HG03520 (cell line): ENCODE data around the gene RPP25L.
"Not testable (repeated sequence)": the region's sequence is repeated elsewhere in the genome, so short reads cannot be mapped to it uniquely, and the experiment has no call there.

Experiments used
- ATAC-seq: cut with Tn5 transposase; IDR thresholded peaks from one replicate; pipeline ENCODE4 v1.9.1; 2021; ENCODE audit warnings: mild to moderate bottlenecking, moderate library complexity; ENCODE audit not compliant: unreplicated experiment

The RPP25L gene, protein sequence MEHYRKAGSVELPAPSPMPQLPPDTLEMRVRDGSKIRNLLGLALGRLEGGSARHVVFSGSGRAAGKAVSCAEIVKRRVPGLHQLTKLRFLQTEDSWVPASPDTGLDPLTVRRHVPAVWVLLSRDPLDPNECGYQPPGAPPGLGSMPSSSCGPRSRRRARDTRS

DNA sequence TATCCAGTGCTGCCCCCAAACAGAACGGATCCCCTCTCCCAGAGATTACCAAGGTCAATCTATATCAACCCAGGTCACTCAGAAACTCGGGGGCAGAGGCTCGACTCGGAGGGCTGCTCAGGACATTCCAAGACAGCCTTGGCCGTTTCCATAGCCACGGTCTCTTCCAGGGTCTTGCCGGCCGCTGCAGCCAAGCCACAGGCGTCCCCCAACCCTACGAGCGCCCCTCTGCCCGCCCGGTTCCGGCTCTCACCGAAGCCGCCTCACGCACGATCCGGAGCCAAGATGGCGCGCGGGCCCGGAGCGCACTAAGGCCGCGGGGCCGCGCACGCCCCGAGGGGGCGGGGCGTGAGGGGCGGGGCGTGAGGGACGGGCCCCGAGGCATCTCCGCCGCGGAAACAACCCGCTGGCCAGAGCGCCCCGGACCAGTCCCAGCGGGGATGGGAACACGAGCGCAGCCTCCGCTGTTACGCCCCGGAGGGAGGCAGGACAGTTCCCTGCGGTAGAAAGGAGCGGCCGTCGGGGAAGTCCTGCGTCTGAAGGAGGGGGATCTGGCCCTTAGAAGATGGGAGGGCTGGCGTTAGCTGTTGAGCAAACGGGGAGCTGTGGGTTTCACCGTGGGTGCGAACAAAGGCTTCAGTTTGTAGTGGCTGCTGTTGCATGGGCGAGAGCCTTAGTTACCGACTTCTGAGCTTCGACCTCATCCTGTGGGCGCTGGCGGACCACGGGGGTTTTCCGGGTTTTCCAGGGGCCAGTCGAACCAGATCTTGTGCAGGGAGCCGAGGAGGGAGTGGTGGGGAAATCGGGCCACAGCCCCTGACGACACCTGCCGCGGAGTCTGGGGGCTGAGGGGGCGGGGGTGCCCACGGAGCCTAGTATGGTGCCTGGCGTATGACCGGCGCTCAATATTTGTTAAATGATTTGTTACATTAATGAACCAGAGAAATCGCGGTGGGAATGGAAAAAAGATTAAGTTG, at the start of gene RPP25L:
Gene RPP25L, minus strand, starts transcription at position 287 of the 977 bp plus-strand sequence. CDS start 801 bp downstream, outside the sequence.
- peak; percentile 85 for ATAC-seq

DNA sequence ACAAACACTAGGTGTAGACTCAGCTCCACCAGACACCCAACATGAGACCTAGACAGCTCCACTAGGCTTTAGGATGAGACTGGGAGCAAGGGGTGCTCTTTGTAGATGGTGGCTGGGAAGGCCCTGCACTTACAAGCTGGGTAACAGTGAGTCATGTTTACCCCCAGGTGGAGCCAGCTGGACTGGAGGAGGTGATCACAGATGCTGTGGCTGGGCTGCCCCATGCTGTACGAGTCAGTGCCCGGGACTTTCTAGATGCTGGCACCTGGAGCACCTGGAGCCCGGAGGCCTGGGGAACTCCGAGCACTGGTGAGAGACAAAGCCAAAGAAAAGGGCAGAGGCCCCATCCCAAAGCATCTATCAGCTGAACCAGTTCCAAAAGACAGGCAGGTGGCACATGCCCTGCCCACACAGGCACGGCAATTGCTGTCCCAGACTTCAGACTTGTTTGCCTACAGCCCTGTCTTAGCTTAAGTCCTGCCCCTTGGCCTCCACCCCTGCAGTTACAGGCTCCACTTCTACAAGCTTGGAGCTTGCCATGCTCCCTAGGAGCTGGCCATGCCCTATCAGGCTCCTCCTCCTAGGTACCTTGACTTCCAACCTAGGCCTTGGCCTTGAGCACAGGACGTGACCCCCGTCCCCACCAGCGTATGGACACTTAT, 47.8 kb upstream of the RPP25L start:
- no peak for ATAC-seq

DNA sequence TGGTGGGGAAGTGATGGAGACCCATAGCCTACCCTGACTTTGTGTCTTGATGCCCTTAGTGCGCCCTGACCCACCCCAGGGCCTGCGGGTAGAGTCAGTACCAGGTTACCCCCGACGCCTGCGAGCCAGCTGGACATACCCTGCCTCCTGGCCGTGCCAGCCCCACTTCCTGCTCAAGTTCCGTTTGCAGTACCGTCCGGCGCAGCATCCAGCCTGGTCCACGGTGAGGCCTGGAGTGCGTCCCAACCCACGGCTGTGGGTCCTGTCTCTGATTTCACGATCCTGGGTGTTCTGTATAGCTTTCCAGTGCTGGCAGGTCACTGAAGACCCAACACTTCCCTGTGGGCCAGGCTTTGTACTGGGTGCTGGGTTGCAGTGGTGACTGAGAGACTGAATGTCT, 46.6 kb upstream of the RPP25L start:
- no peak for ATAC-seq

DNA sequence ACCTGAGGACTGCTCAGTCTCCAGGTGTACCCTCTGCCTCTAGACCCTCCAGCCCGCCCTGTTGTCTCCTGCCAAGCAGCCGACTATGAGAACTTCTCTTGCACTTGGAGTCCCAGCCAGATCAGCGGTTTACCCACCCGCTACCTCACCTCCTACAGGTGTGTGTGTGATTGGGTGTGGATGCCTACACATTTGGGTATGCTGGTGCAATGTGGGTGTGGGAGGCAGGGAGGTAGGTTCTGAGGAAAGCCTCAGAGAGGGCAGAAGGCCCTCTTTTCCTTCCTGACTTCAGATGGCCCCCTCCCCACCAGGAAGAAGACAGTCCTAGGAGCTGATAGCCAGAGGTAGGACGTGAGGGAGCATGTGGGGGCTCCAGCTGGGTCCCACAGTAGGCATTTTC, 45.1 kb upstream of the RPP25L start:
- ATAC-seq: no peak

DNA sequence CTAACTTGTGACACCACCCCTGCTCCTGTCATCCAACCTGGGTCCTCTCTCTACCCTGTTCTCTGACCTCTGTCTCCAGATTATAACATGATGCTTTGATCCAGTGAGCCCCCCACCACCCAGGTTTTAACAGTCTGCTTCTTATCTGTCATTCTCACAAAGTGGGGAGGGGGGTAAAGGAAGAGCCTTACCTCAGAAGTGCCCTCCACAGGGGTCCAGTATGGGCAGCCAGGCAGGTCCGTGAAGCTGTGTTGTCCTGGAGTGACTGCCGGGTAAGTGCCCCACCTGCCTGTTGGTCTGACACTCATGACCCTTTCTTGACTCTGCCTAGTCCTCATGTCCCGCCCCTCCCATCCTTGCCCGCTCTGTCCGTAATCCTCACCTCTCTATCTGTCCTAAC, 43.5 kb upstream of the RPP25L start:
- ATAC-seq: no peak

DNA sequence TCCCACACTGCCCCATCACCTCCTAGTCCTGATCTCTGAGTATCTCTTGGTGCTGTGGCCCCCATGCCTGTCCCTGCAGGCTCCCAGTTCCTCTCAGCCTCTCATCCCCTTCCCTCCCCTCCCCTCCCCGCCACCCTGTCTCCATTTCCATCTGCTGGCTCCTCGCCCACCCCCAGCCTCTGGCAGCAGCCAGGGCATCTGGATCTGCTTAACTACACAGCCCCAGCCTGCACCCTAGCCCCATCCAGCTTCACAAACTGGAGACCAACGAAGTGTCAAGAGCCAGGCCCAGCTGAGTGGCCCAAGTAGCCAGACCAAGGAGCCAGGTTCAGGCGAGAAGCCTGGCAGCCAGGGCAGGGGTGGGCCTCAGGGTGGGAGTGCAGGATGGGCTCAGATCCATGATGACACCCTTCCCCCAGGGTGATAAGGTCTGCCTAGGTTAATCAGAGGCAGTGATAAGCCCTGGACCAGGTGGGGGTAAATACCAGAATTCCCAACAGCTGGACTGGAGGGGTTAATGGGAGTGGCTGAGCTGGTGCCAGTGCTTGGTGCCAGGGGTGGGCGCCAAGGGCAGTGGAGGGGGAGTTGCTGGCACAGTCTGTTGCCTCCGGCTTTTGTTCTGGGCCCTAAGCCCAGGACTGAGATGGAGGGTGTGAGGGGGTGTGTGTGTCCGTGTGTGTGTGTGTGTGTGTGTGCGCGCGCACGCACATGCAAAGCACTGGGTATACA, 42.6 kb upstream of the RPP25L start:
- ATAC-seq: no peak

DNA sequence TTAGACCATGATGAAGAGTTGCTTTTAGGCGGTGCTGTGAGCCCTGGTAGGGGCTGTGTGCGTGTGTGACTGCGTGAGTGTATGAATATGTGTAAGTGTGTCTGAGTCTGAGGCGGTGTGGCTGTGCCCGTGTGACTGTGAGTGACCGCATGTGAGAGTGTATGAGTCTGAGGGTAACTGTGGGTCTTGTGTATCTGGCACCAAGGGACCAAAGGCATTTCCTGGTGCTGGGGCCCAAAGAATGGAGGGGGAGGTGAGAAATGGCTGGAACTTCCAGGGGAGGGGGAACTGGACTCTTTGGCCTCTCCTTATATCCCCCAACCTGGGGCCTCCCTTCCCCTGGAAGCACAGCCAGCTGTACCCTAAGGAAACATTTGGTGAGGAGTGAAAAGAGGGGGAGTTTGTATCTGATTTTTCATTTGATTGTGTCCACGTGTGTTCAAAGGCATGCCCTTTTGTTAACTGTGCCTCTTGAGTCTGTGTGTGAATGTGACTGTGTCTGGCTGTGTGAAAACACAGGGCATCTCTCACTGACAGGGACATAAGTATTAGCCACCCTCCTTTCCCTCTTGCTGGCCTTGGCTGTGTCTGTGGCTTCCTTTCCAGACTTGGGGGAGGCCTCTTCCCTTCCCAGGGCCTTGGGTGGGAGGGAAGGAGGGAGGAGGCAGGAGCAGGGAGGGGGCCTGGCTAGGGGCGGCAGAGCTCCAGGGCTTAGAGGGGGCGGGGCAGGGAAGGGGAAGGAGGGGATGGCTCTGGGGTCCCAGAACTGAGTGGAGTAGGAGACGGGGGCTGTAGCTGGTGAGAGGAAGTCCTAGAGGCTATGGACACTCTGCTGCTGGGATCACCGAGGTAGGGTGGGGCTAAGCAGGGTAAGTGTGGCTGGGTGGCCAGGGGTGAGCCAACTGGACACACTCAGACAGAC, 41.5 kb upstream of the RPP25L start:
- no peak for ATAC-seq

DNA sequence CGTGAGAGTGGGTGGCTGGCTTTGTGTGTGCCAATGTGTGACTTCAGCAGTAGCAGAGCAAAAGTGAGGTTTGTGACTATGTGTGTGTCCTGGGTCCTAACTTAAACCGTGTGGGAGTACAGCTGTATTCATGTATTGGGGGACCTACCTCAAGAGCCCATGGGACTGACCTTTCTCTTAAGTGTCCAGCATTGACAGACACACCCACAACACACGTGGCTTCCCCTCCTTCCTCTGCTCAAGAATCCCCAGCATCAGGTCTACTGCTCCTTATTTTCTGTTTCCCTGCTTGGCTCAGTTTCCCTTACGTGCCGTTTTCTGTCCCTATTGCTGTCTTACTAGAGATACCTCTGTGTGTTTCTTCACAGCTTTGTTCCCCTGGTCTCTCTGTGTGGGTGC, 40.7 kb upstream of the RPP25L start:
- ATAC-seq: no peak

DNA sequence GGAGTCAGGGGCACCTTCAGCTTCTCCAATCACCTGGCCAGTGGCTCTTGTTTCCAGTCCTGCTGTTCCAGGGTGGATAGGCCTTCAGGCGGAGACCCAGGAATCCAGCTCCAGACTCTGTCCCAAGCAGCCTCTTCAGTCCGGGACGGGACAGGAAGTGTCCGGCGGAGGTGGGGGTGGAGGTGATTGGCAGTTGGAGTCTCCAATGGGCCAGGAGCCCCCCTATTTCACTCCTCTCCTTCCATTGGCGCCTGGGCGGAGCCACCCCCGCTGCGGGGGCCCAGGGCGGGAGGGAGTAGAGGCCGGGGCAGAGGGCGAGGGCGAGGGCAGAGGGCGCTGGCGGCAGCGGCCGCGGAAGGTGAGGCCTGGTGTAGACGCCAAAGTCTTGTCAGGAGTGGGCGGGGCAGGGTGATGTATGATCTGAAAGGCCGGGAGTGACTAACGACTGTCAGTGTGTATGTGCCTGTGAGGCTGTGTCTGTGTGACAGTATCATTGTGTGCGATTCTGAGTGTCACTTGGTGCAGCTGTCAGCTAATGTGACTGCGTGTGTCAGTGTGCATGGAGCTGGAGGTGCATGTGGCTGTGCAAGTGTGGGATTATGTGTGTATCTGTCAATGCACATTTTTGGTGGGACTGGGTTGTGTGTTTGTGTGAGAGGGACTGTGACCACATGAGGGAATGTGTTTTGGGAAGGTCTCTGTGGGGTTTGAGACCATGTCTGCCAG, 40.1 kb upstream of the RPP25L start, which contains the start of gene IL11RA:
Gene IL11RA, plus strand, starts transcription at position 310 of the 726 bp plus-strand sequence. CDS start 3,033 bp downstream, outside the sequence.
- no peak for ATAC-seq

DNA sequence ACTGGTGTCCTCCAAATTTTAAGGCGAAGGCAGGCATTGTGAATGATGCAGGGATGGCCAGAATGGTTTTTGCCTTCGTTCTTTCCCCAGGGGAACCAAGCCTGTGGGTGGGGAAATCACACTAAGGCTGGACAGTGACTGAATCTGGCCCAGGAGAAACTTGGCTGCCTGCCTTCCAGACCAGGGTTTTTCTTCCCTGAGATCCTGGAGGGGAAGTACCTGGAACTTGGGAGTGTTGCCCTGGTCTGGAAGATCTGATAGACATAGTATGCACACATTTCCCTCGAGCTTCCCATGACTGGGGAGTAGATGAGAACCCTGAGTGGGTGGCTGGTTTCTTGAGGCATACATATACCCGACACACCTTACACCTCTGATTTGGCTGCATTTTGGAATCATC, 39.4 kb upstream of the RPP25L start:
- no peak for ATAC-seq

DNA sequence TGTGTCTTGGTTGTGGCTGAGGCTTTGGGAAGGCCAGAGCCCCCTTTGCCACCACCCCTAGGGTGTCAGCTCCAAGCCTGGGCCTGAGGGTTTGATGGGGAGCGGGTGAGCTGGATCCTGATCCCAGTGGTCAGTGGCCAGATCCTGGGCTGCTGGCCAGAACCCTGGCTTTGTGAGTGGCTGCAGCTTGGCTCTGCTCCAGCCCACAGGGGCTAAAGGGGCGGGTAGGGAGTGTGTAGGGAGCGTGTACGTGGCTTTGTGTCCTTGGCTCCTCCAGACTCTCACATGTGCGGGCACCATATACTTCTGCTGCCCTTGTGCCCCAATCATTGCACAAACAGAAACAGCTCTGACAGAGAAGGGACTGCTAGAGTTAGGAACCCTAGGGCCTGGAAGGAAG, 38.9 kb upstream of the RPP25L start:
- ATAC-seq: no peak

DNA sequence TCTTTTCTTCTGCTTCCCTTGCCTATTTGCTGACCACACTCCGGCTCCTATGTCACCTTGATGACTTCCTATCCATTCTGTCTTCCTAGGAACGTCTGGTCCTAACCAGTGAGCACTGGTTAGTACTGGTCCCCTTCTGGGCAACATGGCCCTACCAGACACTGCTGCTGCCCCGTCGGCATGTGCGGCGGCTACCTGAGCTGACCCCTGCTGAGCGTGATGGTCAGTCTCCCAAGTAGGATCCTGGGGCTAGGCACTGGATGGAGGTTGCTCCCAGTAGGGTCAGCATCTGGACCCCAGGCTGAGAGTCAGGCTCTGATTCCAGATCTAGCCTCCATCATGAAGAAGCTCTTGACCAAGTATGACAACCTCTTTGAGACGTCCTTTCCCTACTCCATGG, 36.8 kb upstream of the RPP25L start:
- no peak for ATAC-seq

DNA sequence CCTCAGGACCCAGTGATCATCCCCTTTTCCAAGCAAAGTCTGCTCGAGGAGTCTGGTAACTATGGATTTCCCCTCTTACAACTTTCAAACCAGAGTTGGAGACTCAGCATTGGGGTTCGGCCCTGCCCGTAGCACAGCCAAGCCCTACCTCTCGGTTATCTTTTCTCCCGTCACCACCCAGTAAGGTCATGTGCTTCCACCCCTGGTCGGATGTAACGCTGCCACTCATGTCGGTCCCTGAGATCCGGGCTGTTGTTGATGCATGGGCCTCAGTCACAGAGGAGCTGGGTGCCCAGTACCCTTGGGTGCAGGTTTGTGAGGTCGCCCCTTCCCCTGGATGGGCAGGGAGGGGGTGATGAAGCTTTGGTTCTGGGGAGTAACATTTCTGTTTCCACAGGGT, 35.8 kb upstream of the RPP25L start:
- no peak for ATAC-seq

DNA sequence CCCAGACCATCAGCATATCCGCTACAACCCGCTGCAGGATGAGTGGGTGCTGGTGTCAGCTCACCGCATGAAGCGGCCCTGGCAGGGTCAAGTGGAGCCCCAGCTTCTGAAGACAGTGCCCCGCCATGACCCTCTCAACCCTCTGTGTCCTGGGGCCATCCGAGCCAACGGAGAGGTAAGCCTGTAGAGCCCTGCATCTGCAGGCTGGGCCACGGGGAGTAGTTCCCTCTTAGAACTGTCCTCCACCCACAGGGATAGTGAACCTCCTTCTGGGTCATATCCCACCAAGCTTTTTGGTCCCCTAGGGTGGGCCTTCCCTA, 35.1 kb upstream of the RPP25L start:
- no peak for ATAC-seq

DNA sequence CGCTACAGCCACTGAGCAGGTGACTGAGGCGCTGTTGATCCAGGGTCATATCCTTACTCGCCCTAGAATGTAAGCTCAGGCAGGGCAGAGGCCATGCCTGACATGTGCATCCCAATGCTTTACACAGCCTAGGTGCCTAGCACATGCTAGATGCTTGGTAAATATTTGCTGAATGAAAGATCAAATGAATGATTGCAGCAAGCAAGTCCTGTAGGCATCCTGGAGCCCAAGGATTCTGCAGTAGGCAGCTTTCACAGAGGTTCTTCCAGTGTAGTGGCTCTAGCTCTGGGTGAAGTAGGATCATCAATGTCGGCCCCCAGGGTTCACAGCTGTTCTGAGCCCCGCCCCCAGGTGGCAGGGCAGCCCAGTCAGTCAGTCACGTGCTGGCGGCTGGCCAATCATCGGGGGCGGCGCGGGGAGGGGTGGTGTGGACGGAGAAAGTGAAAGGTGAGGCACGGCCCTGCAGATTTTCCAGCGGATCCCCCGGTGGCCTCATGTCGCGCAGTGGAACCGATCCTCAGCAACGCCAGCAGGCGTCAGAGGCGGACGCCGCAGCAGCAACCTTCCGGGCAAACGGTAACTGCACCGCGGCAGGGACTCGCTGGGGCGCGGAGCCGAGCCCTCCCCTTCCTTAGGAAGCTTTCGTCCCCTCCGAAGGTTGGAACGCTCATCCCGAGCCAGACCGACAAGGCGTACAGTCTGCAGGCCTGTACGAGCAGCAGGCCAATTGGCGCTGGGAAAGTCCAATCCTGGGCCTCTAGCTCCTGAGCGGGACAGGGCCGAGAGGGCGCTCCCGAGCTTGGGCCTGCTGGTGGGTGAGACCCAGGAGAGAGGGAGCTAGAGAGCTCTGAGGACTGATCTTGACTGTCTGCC, 34.5 kb upstream of the RPP25L start, which contains the start of gene GALT:
Gene GALT, plus strand, starts transcription at position 465 of the 873 bp plus-strand sequence. Its CDS starts 30 bp downstream, at position 495.
- peak; percentile 80 for ATAC-seq

DNA sequence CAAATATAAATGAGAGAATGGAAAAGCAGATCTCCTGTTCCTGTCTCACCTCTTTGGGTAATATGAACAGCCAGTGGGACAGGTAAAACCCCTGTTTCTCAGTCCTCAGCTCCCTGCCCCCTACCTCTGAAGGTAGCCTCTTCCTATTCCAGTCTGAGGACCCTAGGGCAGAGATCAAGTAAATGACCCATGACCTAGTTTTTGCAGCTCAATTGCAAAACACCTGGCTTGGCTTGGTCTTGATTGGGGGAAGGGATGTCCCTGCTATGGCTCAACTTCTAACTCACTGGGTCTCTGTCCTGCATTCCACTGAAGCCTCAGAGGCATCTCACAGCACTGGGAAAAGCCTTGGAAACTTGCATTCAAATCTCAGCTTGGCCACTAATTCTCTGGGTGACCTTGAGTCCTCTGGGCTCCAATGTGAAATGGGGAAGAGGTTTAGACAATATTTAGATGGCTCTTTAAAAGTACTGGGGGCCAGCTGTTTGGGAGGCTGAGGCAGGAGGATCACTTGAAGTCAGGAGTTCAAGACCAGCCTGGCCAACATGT, 32.9 kb upstream of the RPP25L start:
- no peak for ATAC-seq

DNA sequence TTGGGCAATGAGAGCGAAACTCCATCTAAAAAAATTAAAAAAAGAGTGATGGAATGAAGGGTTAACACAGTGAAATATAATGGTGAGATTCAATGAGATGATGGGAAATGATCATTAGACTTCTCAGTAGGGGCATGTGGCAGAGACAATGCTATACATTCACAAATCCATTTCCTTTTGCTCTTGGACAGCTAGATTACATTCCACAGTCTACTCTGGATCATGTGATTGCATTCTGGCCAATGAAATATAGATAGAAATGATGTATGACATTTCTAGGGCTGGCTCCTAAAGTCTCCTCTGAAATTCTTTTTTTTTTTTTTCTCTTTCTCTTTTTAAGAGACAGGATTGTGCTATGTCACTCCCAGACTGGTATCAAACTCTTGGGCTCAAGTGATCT, 30.8 kb upstream of the RPP25L start:
- no peak for ATAC-seq

DNA sequence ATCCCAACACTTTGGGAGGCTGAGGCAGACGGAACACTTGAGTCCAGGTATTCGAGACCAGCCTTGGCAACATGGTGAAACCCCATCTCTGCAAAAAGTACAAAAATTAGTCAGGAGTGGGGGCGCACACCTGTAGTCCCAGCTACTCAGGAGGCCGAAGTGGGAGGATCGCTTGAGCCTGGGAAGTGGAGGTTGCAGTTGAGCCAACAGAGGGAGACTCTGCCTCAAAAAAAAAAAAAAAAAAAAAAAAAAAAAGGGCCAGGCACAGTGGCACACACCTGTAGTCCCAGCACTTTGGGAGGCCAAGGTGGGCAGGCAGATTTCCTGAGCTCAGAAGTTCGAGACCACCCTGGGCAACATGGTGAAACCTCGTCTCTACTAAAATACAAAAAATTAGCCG, 27.4 kb upstream of the RPP25L start:
- ATAC-seq: not testable (repeated sequence)
